ENCODE data around the gene PNMA6E.

DNA sequence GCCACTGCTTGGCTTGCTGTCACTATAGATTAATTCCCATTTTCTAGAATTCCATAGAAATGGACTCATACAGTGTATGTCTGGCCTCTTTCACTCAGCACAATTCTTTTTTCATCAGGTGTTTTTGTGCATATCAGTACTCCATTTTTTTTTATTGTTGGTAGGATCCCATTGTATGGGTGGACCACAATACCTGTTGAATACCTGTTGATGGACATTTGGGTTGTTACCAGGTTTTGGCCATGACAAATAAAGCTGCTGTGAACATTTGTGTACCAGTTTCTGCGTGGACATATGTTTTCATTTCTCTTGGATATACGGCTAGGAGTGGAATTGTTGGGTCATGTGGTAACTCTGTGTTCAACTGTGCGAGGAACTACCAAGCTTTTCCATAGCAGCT lies 25.1 kb upstream of the PNMA6E start:
- TF ChIP-seq POLR2AphosphoS5 (IDR thresholded peaks at IDR 0.05; ENCODE audit: low read depth, low read length) = no peak
- TF ChIP-seq POLR2A (IDR thresholded peaks at IDR 0.05; ENCODE audit: low read depth, low read length) = no peak
- no peak for TF ChIP-seq POU2F2 (IDR thresholded peaks at IDR 0.05; ENCODE audit: low read depth, low read length)
- TF ChIP-seq TAF1 (IDR thresholded peaks at IDR 0.05; ENCODE audit: low read depth, low read length) = no peak

Data from GM12891 (cell line).